NCI-H2227 (cell line): ENCODE results near the gene HINFP.
"Not testable (repeated sequence)": the region's sequence is repeated elsewhere in the genome, so short reads cannot be mapped to it uniquely, and the experiment has no call there.

Experiments used
- DNase-seq: peaks from one replicate; lab custom pipeline; 2025; ENCODE audit not compliant: unreplicated experiment; lab: John Stamatoyannopoulos, UW

Gene HINFP

DNA sequence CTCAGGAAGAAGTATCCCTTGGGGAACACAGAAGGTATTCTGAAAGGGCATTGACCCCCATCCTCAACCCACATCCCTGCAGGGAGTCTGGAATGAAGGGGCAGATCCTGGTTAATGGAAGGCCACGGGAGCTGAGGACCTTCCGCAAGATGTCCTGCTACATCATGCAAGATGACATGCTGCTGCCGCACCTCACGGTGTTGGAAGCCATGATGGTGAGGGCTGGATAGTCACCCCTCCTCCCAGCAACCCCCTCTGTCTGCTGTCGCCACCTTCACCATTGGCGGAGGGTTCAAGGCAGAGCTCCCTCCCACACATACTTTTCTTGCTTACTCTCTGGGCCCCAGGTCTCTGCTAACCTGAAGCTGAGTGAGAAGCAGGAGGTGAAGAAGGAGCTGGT is 32.8 kb downstream of the HINFP start:
- no peak for DNase-seq

- DNase-seq = no peak
Observed at GRCh38 chr11:119155733-119156492, 34.5 kb downstream of the HINFP start.

- DNase-seq = no peak
Observed at GRCh38 chr11:119156496-119156895, 35.1 kb downstream of the HINFP start.

- no peak for DNase-seq
Observed at GRCh38 chr11:119157063-119157462, 35.7 kb downstream of the HINFP start.

DNA sequence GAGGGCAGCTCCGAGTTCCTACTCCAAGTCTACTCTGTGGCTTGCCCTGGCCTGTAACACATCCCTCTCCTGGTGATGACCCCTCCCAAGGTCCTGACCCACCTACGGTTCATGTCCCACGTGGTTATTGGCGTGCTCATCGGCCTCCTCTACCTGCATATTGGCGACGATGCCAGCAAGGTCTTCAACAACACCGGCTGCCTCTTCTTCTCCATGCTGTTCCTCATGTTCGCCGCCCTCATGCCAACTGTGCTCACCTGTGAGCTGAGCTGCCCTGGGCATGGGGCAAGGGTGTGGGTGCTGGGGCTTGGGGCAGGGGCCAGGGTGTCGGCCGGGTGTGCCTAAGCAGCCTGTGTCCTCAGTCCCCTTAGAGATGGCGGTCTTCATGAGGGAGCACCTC is 37.1 kb downstream of the HINFP start:
- DNase-seq = no peak

DNA sequence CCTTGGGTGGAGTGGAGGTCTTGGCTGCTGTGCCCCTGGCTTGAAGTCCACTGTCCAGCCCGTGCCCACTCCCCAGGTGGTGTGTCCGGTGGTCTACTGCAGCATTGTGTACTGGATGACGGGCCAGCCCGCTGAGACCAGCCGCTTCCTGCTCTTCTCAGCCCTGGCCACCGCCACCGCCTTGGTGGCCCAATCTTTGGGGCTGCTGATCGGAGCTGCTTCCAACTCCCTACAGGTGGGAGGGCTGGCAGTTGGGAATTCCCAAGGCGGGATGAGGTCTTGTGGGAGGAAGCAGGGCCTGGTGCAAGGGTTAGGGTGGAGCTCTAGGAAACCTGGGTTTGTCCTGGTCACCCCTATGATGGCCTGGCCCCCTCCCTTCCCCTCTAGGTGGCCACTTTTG is 38.8 kb downstream of the HINFP start:
- DNase-seq = no peak

GRCh38 chr11:119161871-119162270 is 40.5 kb downstream of the HINFP start:
- no peak for DNase-seq

DNA sequence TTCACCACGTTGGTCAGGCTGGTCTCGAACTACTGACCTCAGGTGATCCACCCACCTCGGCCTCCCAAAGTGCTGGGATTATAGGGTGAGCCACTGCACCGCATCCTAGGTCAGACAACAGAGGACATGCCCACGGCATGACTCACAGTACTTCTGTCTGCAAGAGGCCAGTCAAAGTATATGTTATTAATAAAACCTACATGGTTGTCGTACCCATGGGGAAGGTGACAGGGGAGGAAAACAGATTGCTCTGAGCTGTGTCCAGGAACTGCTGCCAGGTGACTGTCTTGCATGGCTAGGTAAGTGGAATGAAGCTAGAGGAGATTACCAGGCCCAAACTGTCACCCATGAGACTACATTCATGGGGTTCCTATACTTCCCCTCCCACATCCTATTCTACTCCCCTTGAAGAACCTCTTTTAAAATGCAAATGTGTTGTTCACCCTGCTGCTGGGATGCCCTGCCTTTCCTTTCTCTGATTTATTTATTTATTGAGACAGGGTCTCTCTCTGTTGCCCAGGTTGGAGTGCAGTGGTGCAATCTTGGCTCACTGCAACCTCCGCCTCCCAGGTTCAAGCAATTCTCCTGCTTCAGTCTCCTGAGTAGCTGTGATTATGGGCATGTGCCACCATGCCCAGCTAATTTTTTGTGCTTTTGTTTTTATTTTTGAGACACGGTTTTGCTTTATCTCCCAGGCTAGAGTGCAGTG is 45.1 kb downstream of the HINFP start:
- DNase-seq = no peak

- not testable (repeated sequence) for DNase-seq
Observed at GRCh38 chr11:119167077-119167458, 45.7 kb downstream of the HINFP start.

DNA sequence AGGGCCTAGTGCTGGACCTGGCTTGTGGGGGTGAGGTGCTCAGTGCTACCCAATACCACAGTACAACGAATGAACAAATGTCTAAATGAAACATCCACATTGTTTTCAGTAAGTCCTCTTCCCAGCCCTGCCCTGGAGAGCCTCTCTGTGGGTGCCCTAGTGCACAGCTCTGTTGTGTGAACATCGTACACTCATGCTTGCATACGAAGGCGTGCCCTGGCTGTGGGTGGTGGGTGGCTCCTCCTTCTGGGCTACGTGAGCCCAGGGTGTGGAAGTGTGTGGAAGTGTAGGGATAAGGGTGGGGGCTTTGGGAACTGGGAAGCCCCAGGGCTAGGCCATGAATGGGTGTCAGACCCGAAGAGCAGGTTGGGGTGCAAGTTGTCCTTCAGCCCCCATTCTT is 46.6 kb downstream of the HINFP start:
- no peak for DNase-seq

- DNase-seq = peak; percentile 72
Observed at GRCh38 chr11:119168471-119169281, 47.3 kb downstream of the HINFP start, which contains the start of gene NLRX1. NLRX1 (plus strand) TSS chr11:119168725; CDS start chr11:119171404, 2,679 bp downstream.

- no peak for DNase-seq
Observed at GRCh38 chr11:119169282-119169719, 47.9 kb downstream of the HINFP start.

- no peak for DNase-seq
Observed at GRCh38 chr11:119172513-119172912, 51.1 kb downstream of the HINFP start.

GRCh38 chr11:119173453-119173852 is 52.1 kb downstream of the HINFP start:
- DNase-seq = no peak

GRCh38 chr11:119175493-119176077 is 54.2 kb downstream of the HINFP start:
- DNase-seq = peak; percentile 63

DNA sequence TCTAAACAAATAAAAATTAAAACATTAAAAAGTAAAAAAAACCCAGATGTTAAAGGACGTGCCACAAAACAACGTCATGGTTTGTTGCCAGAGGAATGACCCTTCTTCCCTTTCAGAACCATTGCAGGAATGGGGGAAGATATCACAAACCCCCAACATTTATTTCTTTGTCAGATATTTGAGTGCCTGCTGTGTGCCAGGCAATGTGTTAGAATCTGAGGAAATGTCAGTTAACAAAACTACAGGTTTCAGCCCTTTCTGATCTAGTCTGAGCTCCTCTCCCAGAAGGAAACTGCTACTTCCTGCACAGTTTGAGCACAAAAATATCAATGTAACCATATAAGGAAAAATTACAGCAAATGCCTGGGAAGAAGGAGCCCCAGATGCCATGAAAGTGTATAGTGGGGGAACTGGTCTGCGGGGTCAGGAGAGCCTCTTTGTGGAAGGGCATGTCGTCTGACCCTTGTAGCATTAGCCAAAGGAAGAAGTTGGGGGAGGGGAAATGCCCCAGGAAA is 56.8 kb downstream of the HINFP start:
- DNase-seq = no peak

DNA sequence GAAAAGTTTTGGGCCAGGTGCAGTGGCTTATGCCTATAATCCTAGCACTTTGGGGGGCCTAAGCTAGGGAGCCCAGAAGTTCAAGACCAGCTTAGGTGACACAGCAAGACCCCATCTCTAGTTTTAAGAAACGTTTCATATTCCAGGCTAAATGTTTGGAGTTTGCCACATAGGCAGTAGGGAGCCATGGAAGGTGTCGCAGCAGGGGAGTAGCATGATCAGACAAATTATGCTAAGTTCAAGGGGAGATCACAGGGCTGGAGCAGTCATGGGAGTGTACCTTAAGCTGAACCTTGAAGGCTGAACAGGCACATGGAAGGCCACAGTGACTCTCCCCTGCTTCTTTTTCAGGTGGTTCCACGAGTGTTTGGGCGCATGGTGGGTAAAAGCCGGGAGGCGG is 58.0 kb downstream of the HINFP start:
- no peak for DNase-seq

GRCh38 chr11:119179983-119180382 is 58.6 kb downstream of the HINFP start:
- DNase-seq = peak; percentile 15

GRCh38 chr11:119180729-119181676 is 59.6 kb downstream of the HINFP start:
- no peak for DNase-seq
